Naive thymus-derived CD8-positive, alpha-beta T cell (primary cell): ENCODE measurements around the gene SLC35D2. TPM values are rescaled to one million over a fixed set of nuclear protein-coding genes. Genes with fewer than 3 reads are reported as not detected.
"Not testable (repeated sequence)": the region's sequence is repeated elsewhere in the genome, so short reads cannot be mapped to it uniquely, and the experiment has no call there.

ENCODE experiments used
- ATAC-seq, 2 donors: fragments of 150-1000 bp; cut with Tn5 transposase in 1 of 2; sonication (Bioruptor Pico), chemical (Tn5 transposase) in 1 of 2; 1 replicate in 1 of 2; 2 replicates in 1 of 2; pipeline ENCODE4 v1.10.0; 2021; ENCODE audit warnings: mild to moderate bottlenecking in 2 of 2, moderate library complexity in 2 of 2
- POLR2A ChIA-PET: fragments of 350-600 bp; sonication (Branson Sonifier 250); formaldehyde crosslinking; loops from one replicate; lab custom pipeline; 2021; ENCODE audit warnings: antibody characterized with exemption; lab: Charles Lee
- DNase-seq, 10 donors: peaks; one replicate each; pipeline versions ENCODE4 v3.0.0 to v3.0.0-alpha.2; 2020 to 2022
- H3K27ac Mint-ChIP-seq, 10 donors: one replicate each; pipeline ENCODE4 v1.8.0; 2020 to 2022; ENCODE audit warnings: mild to moderate bottlenecking in 10 of 10, mixed read lengths in 10 of 10, moderate library complexity in 4 of 10, inconsistent platforms in 1 of 10
- H3K27me3 Mint-ChIP-seq, 5 donors: one replicate each; pipeline ENCODE4 v1.8.0; 2021 to 2022; ENCODE audit warnings: mixed read lengths in 5 of 5
- H3K36me3 Mint-ChIP-seq, 3 donors: one replicate each; pipeline ENCODE4 v1.8.0; 2020 to 2022; ENCODE audit warnings: mixed read lengths in 3 of 3, mild to moderate bottlenecking in 2 of 3, inconsistent platforms in 1 of 3
- H3K4me1 Mint-ChIP-seq, 4 donors: one replicate each; pipeline ENCODE4 v1.8.0; 2021 to 2022; ENCODE audit warnings: mixed read lengths in 4 of 4
- H3K4me3 Mint-ChIP-seq, 10 donors: one replicate each; pipeline ENCODE4 v1.8.0; 2020 to 2022; ENCODE audit warnings: mild to moderate bottlenecking in 10 of 10, mixed read lengths in 10 of 10, moderate library complexity in 6 of 10, inconsistent platforms in 1 of 10
- H3K9me3 Mint-ChIP-seq, 9 donors: one replicate each; pipeline ENCODE4 v1.8.0; 2020 to 2022; ENCODE audit warnings: mixed read lengths in 9 of 9, mild to moderate bottlenecking in 3 of 9, inconsistent platforms in 1 of 9, moderate library complexity in 1 of 9
- polyA plus RNA-seq, 3 donors: library from polyadenylated mRNA; unstranded; fragments of 300-500 nt; fragmentation: Illumina TruSeq; gene quantifications; one replicate each; pipeline ENCODE4 v1.2.3, GENCODE V29; 2021
- total RNA-seq, 8 experiments: library from RNA in 2 of 8; stranded (reverse) in 2 of 8; gene quantifications; one replicate each; pipeline ENCODE4 v1.2.3 and lab custom pipeline; 2021 to 2026

The SLC35D2 gene
- total and polyA plus RNA-seq, 5 experiments from 2014 or later = 17.0 to 25.6 (median 21.5) TPM

DNA sequence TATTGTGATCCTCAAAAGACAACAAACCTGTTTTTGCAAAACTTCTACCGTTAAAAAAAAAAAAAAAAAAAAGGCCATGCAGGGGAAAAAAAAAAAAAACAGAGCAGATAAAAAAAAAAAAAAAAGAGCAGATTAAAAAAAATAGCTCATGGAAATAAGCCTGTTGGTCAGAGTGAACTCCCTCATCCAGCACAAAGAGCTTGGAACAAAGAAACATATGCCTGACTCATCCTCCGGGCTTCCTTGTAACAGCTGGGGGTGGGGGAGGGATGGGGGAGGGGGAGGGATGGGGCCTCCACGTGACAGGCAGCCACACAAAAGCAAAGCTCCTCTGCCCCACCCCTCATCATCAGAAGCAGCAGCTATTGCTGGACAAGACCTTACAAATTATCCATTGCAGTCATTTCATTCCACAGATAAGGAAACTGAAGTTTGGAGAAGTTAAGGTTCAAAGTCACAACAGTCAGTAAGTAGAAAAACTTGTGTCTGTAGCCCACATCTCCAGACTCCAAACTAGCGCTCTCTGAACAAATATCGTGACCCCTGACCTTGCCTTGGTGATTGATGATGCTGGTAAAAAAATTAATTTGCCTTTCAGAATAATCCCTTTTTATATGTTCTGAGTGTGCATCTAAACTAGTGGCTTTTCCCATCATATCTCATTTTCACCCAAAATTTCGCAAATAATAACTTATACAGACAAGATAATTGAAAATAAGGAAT, 38.9 kb downstream of the SLC35D2 start:
- no peak for DNase-seq
- Mint-ChIP-seq H3K4me3 (no peak overlapping the region), H3K9me3 (peaks cover 0 to 4% (median 0%) of the 10 kb centered on the region in 9 donors), H3K36me3 (peaks cover 0 to 18% (median 16%) of the 10 kb centered on the region in 3 donors), H3K27me3 (no peaks in the 10 kb centered on the region), H3K27ac (no peak overlapping the region), H3K4me1 (peaks cover 0 to 2% (median under 1%) of the 10 kb centered on the region in 4 donors)
- no peak for ATAC-seq
- POLR2A ChIA-PET = interaction anchor here (0.6 to 0.7 kb wide), 2 partner anchors 15 to 825 kb away, joined by 5 read pairs; no protein-coding TSS in a partner anchor

DNA sequence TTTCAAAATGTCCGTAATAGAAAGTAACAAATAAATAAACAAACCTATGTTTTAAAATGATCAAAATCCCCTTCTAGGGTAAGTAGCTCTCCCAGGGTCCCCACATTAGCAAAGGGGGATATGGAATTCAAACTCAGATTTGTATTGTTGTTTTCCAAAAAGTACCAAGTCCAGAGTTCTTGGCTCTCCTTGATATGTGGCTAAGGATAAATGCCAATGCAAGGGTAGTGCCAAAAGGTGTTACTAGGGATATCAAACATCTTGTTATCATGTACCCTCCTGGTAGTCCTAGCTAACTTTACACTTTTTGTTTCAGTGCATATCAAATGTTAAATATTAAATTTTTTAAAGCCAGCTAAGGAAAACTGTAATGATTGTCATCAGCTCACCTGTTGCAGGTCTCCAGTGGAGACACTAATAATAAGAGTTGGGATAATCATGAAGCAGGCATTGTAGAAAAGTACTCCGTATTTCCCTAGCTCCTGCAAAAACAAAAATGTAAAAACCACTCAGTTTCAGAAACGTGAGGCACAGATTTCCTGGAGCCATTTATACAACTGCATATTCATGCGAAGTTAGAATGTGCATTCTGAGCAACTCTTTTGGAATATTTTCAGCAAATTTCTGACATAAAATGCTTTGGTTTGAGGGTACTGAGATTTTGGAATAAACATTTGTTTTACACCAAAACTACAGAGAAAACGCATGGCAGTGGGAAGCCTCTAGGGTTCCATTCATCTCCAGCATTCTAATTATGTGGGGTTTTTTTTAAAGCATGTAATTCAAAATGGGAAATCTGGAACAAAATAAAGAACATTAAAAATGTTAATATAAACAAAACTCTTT, 39.8 kb downstream of the SLC35D2 start:
- ATAC-seq (no peak), DNase-seq (no peak)
- H3K4me1 Mint-ChIP-seq = peaks cover 0 to 2% (median under 1%) of the 10 kb centered on the region in 4 donors
- H3K9me3 Mint-ChIP-seq = peaks cover 0 to 4% (median 0%) of the 10 kb centered on the region in 9 donors
- POLR2A ChIA-PET = no interaction called here
- H3K4me3 Mint-ChIP-seq = no peak overlapping the region
- H3K27ac Mint-ChIP-seq = peak overlapping the region in 1 of 10 donors; percentile 43
- H3K36me3 Mint-ChIP-seq = peaks cover 0 to 16% (median 11%) of the 10 kb centered on the region in 3 donors
- H3K27me3 Mint-ChIP-seq = no peaks in the 10 kb centered on the region

DNA sequence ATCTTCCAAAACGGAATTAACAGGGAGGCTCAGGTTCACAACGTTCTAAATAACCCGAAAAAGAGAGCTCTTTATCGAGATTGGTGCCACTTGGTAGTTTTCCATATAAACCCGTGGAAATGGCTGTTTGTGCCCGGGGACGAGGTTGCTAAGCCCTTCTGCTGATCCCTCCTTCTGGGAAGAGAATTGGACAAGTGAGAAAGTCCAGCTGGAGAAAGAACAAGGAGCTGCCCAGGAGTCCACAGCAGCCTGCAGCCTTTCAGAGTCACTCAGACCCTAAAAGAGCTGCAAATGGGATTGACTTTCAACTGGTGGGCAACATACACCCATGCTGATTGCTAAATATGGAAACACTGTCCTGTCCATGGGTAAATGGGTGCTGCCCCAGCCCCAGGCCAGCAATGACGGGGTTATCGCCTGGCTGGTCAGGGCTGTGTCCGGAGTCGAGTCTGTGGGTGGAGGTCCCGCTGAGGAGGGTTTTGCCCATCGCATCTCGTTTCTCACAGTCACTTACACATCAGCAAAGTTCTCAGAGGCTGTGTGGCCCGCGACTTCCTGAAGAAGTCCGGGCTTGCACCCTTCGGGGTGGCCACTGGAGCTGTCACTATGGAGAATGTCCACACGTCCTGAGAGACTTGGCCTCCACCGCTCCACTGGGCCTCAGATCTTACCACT, 40.8 kb downstream of the SLC35D2 start:
- ATAC-seq (no peak), DNase-seq (no peak)
- H3K27ac Mint-ChIP-seq = no peak overlapping the region
- POLR2A ChIA-PET = no interaction called here
- H3K27me3 Mint-ChIP-seq = no peaks in the 10 kb centered on the region
- H3K9me3 Mint-ChIP-seq = no peaks in the 10 kb centered on the region
- H3K4me1 Mint-ChIP-seq = peaks cover 0 to 2% (median under 1%) of the 10 kb centered on the region in 4 donors
- H3K4me3 Mint-ChIP-seq = no peak overlapping the region
- peaks cover 0 to 8% (median 3%) of the 10 kb centered on the region in 3 donors for H3K36me3 Mint-ChIP-seq

DNA sequence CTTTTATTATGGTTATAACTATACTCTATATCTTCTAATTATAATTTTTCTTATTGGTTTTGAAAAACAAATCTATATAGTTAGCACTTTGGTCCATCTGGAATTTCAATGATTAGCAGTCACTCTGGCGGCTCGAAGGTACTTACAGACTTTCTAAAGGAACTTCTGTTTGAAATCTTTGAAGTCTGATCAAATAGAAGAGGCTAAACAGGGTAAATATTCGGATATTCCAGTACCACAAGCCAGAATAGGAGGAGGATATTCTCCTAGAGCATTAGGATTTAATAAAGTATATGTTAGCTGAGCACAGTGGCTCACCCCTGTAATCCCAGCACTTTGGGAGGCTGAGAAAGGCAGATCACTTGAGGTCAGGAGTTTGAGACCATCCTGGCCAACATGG, 42.8 kb downstream of the SLC35D2 start:
- ATAC-seq (no peak), DNase-seq (no peak)
- POLR2A ChIA-PET = no interaction called here
- H3K4me3 Mint-ChIP-seq = no peak overlapping the region
- no peak overlapping the region for H3K27ac Mint-ChIP-seq
- no peaks in the 10 kb centered on the region for H3K9me3 Mint-ChIP-seq
- peaks cover 0 to 11% (median 3%) of the 10 kb centered on the region in 3 donors for H3K36me3 Mint-ChIP-seq
- no peaks in the 10 kb centered on the region for H3K27me3 Mint-ChIP-seq
- peaks cover 0 to 2% (median under 1%) of the 10 kb centered on the region in 4 donors for H3K4me1 Mint-ChIP-seq

DNA sequence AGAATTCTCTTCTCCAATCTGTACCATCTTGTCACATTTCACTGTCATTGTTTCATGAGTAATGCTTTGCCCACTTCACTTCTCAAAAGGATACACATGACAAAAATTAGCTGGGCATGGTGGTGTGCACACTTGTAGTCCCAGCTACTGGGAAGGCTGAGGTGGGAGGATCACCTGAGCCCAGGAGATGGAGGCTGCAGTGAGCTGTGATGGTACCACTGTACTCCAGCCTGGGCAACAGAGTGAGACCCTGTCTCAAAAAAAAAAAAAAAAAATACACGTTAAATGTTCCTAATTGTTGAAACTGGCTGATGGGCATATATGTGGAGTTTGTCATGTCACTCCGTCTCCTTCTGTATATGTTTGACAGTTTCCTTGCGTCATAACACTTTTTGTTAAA, 45.2 kb downstream of the SLC35D2 start:
- H3K4me3 Mint-ChIP-seq = no peak overlapping the region

DNA sequence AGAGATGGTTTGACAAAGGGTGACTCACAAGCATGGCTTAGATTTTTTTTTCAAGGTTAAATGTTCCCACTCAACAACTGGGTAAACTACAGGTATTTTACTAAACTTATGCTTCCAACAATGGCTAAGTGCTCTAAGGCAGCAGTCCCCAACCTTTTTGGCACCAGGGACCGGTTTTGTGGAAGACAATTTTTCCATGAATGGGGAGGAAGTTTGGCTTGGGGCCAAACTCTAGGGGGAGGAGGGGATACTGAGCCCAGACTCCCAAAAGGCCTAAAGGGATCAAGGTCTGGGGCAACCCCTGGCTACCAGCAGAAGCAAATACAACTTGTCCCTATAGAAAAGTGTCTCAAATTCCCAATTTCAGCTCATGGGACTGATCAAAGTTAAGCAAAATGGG, 49.6 kb downstream of the SLC35D2 start:
- no peak for ATAC-seq
- POLR2A ChIA-PET = no interaction called here
- peaks cover 0 to 17% (median 3%) of the 10 kb centered on the region in 3 donors for H3K36me3 Mint-ChIP-seq

More for the DNA sequence above, 45.2 kb downstream of the SLC35D2 start:
- POLR2A ChIA-PET = no interaction called here
- no peak for ATAC-seq
- Mint-ChIP-seq H3K36me3 (peaks cover 0 to 20% (median 6%) of the 10 kb centered on the region in 3 donors), H3K9me3 (no peaks in the 10 kb centered on the region), H3K27ac (no peak overlapping the region), H3K4me1 (no peaks in the 10 kb centered on the region), H3K27me3 (no peaks in the 10 kb centered on the region)
- no peak for DNase-seq

DNA sequence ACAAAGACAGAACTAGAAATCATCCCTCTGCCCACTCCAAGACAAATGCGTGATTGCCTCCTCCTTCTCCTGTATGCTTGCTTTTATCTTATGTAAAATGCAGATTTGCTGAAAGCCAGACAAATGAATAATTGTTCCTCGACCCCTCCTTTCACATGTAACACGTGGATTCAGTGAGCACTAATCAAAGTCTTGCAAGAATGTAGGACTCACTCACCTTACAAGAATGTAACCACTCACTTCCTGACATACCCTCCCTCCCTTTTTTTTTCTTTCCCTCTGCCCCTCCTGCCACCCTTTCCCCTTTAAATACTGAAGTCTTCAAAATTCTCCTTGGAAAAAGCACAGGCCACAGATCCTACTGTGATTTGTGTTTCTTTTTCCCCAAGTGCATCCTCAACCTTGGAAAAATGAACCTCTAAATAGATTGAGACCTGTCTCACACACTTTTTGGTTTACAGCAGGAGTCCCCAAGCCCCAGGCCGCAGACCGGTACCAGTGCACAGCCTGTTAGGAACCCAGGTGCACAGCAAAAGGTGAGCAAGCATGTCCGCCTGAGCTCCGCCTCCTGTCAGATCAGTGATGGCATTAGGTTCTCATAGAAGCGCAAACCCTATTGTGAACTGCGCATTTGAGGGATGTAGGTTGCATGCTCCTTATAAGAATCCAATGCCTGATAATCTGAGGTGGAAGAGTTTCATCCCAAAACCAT, 52.1 kb downstream of the SLC35D2 start:
- DNase-seq = no peak
- POLR2A ChIA-PET = interaction anchor here (0.6 kb wide), 1 partner anchor 44 kb away, joined by 3 read pairs; no protein-coding TSS in a partner anchor
- Mint-ChIP-seq H3K9me3 (no peaks in the 10 kb centered on the region), H3K4me1 (peaks cover 0 to 3% (median 0%) of the 10 kb centered on the region in 4 donors), H3K4me3 (no peak overlapping the region), H3K27ac (peak overlapping the region in 1 of 10 donors; percentile 13), H3K36me3 (peaks cover 0 to 17% (median 3%) of the 10 kb centered on the region in 3 donors), H3K27me3 (no peaks in the 10 kb centered on the region)
- no peak for ATAC-seq

More for the DNA sequence above, 49.6 kb downstream of the SLC35D2 start:
- Mint-ChIP-seq H3K4me3 (no peak overlapping the region), H3K27ac (no peak overlapping the region), H3K4me1 (peaks cover 0 to 1% (median 0%) of the 10 kb centered on the region in 4 donors), H3K9me3 (no peaks in the 10 kb centered on the region), H3K27me3 (no peaks in the 10 kb centered on the region)
- DNase-seq = no peak

DNA sequence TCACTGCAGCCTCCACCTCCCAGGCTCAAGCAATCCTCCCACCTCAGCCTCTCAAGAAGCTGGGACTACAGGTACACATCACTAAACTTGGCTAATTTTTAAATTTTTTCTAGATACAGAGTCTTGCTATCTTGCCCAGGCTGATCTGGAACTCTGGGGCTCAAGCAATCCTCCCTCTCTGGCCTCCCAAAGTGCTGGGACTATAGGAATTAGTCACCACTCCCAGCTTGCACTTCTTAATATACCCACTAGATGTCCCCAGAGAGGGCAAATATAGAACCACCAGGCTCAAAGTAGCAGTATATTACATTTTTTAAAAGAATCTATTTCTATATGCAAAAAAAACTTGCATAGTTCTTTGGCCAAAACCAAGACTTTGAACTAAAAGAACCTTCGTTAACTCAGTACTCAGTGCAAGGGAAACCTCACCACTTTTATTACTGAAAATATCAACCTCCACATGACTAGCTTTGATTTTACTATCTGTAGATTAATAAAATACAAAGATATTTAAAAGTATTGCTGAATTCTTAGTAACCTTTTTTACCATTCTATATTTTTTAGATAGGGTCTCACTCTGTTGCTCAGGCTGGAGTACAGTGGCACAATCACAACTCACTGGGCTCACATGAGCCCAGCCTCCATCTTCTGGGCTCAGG, 55.7 kb downstream of the SLC35D2 start:
- no peaks in the 10 kb centered on the region for H3K9me3 Mint-ChIP-seq
- peaks cover 0 to 3% (median 0%) of the 10 kb centered on the region in 4 donors for H3K4me1 Mint-ChIP-seq
- no peak overlapping the region for H3K27ac Mint-ChIP-seq
- ATAC-seq = peak; percentile 56 to 70
- POLR2A ChIA-PET = interaction anchor here (0.8 to 2.5 kb wide), 6 partner anchors 11 to 343 kb away, joined by 3 to 10 read pairs (median 4); no protein-coding TSS in a partner anchor
- peak in 8 of 10 donors; percentile 28 to 73 (median 56) for DNase-seq
- H3K4me3 Mint-ChIP-seq = no peak overlapping the region
- H3K36me3 Mint-ChIP-seq = peaks cover 0 to 18% (median 4%) of the 10 kb centered on the region in 3 donors
- no peaks in the 10 kb centered on the region for H3K27me3 Mint-ChIP-seq

DNA sequence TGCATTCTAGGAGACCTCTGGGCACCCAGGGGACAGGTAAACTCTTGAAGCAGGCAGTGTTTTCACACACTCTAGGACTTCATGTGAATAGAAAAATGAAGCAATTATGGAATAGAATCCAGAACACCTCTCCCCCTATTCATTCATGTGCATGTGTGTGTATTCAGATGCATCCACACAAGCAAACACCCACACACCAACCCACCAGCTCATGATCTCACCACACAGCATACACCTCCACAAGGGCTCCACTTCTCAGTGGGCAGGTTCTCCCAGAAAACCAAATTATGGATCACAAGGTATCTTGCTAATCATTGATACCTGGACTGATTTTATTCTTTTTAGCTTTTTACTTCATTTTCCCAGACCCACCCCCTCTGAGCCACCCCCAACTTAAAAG, 60.3 kb downstream of the SLC35D2 start:
- DNase-seq = no peak
- no peaks in the 10 kb centered on the region for H3K4me1 Mint-ChIP-seq
- H3K4me3 Mint-ChIP-seq = no peak overlapping the region
- peak overlapping the region in 2 of 10 donors; percentile 22 to 66 for H3K27ac Mint-ChIP-seq
- no peak for ATAC-seq
- POLR2A ChIA-PET = interaction anchor here (0.7 kb wide), 1 partner anchor 80 kb away, joined by 5 read pairs; no protein-coding TSS in a partner anchor
- no peaks in the 10 kb centered on the region for H3K9me3 Mint-ChIP-seq
- H3K27me3 Mint-ChIP-seq = no peaks in the 10 kb centered on the region
- peaks cover 0 to 23% (median 4%) of the 10 kb centered on the region in 3 donors for H3K36me3 Mint-ChIP-seq

DNA sequence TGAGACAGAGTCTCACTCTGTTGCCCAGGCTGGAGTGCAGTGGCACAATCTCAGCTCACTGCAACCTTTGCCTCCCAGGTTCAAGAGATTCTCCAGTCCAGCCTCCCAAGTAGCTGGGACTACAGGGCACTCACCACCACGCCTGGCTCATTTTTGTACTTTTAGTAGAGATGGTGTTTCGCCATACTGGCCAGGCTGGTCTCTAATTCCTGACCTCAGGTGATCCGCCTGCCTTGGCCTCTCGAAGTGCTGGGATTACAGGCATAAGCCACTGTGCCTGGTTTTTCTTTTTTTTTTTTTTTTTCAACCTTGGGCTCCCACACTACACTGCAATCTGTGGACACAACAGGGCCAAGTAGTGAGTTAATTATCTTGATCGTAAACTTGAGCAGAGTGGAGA, 60.8 kb downstream of the SLC35D2 start:
- H3K9me3 Mint-ChIP-seq, ATAC-seq, POLR2A ChIA-PET, DNase-seq, H3K27me3 Mint-ChIP-seq, H3K4me3 Mint-ChIP-seq, H3K4me1 Mint-ChIP-seq: not testable (repeated sequence)
- peaks cover 0 to 23% (median 4%) of the 10 kb centered on the region in 3 donors for H3K36me3 Mint-ChIP-seq
- peak overlapping the region in 1 of 10 donors; percentile 66 for H3K27ac Mint-ChIP-seq

DNA sequence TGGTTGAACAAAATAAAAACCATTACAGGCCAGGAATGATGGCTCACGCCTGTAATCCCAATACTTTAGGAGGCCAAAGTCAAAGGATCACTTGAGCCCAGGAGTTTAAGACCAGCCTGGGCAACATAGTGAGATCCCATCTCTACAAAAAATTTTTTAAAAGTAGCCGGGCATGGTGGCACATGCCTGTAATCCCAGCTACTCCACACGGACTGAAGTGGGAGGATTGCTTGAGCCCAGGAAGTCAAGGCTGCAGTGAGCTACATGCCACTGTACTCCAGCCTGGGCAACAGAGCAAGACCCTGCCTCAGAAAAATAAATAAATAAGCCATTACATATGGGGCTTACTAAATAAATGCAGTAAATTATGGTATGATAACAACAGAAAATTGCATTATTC, 61.3 kb downstream of the SLC35D2 start:
- H3K4me3 Mint-ChIP-seq, H3K27ac Mint-ChIP-seq, H3K4me1 Mint-ChIP-seq, H3K27me3 Mint-ChIP-seq, ATAC-seq, DNase-seq, POLR2A ChIA-PET, H3K9me3 Mint-ChIP-seq: not testable (repeated sequence)
- H3K36me3 Mint-ChIP-seq = peaks cover 0 to 23% (median 4%) of the 10 kb centered on the region in 3 donors
